ENCODE data around the gene TGFBRAP1. TPM values are rescaled to one million over a fixed set of nuclear protein-coding genes. Genes with fewer than 3 reads are reported as not detected.
"Not testable (repeated sequence)": the region's sequence is repeated elsewhere in the genome, so short reads cannot be mapped to it uniquely, and the experiment has no call there.

TGFBRAP1 gene
- polyA plus RNA-seq, 4 donors = 15.5 to 16.4 (median 15.6) TPM

GRCh38 chr2:105280281-105280680 lies 49.3 kb downstream of the TGFBRAP1 start:
- DNase-seq (ENCODE audit: low read depth in 4 of 4, low spot score in 3 of 4) = no peak

- no peak for DNase-seq (ENCODE audit: low read depth in 4 of 4, low spot score in 3 of 4)
Measured at GRCh38 chr2:105279126-105279525, 50.4 kb downstream of the TGFBRAP1 start.

DNA sequence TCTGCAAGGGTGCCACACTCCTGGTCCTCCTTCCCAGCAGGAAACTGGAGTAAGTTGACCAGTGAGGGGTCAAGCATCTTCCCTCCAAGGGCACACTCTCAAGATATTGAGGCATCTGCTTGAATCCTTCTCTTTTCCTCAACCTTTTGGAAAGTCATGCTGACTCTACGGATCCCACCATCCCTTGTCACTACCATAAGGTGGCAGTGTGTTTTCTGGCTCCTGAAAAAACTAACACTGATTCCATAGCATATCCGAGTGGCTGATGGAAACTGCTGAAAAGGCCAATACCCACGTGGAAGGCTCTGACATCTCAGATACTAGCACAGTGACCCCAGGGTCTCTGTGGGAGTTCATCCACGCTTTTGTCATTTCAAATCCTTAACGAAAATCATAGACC lies 50.9 kb downstream of the TGFBRAP1 start:
- DNase-seq (ENCODE audit: low read depth in 4 of 4, low spot score in 3 of 4) = no peak

DNA sequence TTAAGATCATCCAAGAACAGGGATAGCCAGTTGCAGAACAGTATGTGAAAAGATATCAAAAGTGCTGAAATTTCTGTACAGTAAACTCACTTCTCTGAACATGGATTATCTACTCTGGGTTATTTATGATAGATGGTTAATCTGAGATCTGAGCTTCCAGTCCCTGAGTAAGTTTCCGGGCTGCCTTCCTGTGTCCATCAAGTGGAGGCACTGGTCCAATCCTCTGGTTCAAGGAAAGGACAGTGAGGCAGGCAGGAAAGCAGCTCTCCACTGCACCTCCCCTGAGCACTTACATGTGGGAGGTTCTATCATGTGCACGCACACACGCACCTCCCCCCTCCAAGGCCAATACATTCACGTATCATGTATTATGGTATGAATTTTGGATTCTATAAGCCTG lies 55.5 kb downstream of the TGFBRAP1 start:
- no peak for DNase-seq (ENCODE audit: low read depth in 4 of 4, low spot score in 3 of 4)

DNA sequence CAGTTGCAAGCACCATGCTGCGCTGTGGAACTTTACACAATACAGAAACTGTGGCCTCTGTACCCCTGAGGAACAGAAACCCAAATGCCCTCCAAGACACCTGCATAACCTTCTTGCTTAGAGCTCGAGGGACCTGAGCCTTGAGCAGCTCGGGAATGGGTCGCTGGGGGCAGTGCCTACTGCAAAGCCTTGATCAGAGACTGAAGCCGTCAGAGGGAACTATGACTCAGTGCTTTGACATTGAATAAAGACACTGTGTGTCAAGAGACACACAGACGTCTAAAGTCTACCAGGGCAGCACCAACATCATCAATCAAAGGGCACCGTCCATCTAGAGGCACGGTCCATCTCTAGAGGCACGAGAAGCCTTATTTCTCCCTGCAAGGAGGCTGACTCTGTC lies 57.4 kb downstream of the TGFBRAP1 start:
- DNase-seq (ENCODE audit: low read depth in 4 of 4, low spot score in 3 of 4) = no peak

DNA sequence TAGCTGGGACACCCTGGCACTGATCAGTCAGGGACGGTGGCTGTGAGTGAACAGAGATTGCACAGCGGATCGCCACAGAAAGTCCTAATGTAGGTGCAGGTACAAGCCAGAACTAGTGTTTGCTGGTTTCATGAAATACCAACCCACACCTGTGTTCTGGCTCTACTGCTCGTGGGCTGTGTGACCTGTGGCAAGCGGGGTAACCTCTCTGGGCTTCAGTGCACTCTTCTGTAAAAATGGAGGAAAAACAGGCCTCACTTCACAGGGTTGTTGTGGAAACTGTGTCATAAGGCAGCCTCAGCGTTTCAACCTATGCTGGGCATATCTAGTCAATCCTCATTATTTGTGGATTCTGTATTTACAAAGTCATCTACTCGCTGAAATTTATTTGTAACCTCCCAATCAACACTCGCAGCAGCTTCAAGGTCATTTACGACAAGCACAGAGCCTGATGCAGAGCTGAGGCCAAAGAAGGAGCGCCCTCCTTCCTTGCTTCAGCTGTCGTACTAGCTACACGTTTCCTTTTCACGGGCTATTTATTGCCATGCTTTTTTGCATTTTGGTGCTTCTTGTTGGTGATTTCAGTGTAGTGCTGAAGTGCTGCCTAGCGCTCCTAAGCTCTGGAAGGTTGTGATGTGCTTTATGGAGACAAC lies 58.0 kb downstream of the TGFBRAP1 start:
- DNase-seq (ENCODE audit: low read depth in 4 of 4, low spot score in 3 of 4) = no peak

DNA sequence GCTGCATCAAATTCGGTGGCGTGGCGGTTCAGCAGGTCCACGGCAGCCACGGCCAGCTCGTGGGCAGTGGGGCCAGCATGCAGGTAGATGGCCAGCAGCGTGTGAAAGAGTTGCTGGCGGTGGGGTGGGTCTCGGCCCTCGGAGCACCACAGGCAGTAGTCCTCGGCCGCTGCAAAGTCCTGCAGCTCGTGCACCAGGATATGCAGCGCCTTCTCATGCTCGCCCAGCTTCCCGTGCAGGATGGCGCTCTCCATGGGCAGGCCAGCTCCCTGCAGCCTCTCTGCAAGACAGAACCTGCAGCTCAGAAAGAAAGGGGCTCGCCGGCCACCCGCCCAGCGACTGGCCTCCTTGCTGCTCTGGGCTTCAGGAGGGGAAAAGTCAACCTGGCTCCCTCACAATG lies 60.1 kb downstream of the TGFBRAP1 start:
- no peak for DNase-seq (ENCODE audit: low read depth in 4 of 4, low spot score in 3 of 4)

DNA sequence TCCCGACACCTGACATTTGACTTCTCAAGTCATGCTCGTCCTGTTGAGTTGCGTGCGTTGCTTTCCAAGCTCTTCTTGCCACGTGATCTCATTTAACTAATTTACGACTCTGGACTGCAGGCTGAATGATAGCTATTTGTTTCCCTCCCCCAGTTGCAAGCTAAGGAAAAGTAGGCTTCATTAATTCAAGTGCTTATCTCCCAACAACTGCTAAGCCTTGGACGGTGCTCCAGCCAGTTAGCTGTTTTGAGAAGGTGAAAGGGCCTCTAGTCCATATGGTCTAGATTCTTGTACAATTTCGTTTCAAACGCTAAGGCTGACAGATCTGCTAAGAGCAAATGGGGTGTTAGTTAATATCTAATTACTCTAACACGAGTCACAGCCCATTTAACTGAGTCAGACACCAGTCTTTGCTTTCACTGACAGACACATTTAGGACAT lies 66.9 kb downstream of the TGFBRAP1 start:
- peak in 3 of 4 donors; percentile 30 to 53 (median 36) for DNase-seq (ENCODE audit: low read depth in 4 of 4, low spot score in 3 of 4)

GRCh38 chr2:105261061-105261460 lies 68.5 kb downstream of the TGFBRAP1 start:
- DNase-seq (ENCODE audit: low read depth in 4 of 4, low spot score in 3 of 4) = no peak

DNA sequence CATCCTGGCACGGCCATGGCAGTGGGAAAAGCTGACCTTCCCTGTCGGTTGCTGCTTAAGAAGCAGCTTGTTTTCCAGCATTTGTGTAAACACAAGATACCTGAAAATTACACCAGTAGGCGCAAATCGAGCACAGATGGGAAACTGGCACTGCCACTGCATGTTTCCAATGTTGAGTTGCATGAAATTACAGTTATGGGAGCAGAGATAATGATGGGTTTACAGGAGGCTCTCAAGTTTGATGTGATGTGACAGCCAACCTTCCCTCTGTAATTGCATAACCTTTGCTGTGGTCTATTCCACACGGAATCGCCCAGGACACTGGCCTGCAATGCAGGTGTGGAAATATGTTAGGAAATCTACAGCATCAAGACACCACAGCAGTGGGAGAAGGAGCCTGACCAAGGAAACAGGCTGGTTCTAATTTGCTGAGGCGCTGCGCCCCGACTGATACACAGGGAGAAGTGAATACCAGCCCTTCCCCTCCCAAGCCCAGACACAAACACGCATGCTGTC lies 70.6 kb downstream of the TGFBRAP1 start:
- DNase-seq (ENCODE audit: low read depth in 4 of 4, low spot score in 3 of 4) = no peak

- no peak for DNase-seq (ENCODE audit: low read depth in 4 of 4, low spot score in 3 of 4)
Measured at GRCh38 chr2:105257981-105258380, 71.6 kb downstream of the TGFBRAP1 start.

GRCh38 chr2:105256431-105257047 lies 73.0 kb downstream of the TGFBRAP1 start:
- DNase-seq (ENCODE audit: low read depth in 4 of 4, low spot score in 3 of 4) = no peak

DNA sequence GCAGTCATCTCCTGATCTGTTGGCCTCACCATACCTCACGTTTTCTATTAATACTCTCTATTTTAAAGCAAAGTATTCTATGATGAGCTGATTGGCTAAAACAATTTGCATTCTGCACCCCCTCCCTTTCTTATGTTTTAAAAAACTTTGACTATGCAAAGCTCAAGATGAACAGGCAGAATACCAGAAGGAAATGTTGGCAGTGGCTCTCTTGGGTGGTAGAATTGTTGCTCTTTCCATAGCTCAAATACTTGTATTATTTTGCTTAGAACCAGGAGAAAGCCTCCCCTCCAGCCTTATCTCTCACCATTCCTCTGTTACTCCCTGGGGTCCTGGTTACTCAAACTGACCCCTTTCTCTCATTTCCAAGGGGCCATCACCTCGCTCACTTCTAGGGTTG lies 73.6 kb downstream of the TGFBRAP1 start:
- DNase-seq (ENCODE audit: low read depth in 4 of 4, low spot score in 3 of 4) = no peak

DNA sequence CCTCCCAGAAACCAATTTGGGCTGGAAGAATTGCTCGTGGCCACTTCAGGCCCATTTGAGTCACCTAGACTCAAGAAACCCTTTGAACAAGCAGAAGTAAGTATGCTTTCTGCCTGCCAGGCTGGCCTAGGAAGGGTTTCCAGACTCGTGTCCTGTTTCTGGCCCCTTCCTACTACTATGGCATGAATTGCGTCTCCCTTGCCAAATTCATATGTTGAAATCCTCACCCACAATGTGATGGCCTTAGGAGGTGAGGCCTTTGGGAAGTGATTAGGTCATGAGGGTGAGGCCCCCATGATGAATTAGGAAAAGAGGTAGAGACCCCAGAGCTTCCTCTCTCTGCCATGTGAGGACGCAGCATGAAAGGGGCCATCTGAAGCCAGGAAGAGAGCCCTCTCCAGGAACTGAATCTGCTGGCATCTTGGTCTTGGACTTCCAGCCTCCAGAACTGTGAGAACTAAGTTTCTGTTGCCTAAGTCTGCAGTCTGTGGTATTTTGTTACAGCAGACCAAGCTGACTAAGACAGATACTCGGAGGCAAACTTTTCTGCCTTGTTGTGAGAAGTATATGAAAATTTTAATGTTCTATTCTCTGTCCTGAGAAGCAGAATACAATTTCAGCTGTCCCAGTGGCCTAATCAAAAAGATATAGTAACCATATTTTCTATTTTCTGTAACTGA lies 74.9 kb downstream of the TGFBRAP1 start:
- DNase-seq (ENCODE audit: low read depth in 4 of 4, low spot score in 3 of 4) = no peak

- no peak for DNase-seq (ENCODE audit: low read depth in 4 of 4, low spot score in 3 of 4)
Measured at GRCh38 chr2:105252271-105252670, 77.3 kb downstream of the TGFBRAP1 start.

DNA sequence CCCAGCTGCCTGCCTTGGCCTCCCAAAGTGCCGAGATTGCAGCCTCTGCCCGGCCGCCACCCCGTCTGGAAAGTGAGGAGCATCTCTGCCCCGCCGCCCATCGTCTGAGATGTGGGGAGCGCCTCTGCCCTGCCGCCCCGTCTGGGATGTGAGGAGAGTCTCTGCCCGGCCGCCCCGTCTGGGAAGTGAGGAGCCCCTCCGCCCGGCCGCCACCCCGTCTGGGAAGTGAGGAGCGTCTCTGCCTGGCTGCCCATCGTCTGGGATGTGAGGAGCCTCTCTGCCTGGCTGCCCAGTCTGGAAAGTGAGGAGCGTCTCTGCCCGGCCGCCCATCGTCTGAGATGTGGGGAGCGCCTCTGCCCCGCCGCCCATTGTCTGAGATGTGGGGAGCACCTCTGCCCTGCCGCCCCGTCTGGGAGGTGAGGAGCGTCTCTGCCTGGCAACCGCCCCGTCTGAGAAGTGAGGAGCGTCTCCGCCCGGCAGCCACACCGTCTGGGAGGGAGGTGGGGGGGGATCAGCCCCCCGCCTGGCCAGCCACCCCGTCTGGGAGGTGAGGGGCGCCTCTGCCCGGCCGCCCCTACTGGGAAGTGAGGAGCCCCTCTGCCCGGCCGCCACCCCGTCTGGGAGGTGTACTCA lies 78.4 kb downstream of the TGFBRAP1 start:
- DNase-seq (ENCODE audit: low read depth in 4 of 4, low spot score in 3 of 4) = not testable (repeated sequence)

- no peak for DNase-seq (ENCODE audit: low read depth in 4 of 4, low spot score in 3 of 4)
Measured at GRCh38 chr2:105249891-105250290, 79.6 kb downstream of the TGFBRAP1 start.

DNA sequence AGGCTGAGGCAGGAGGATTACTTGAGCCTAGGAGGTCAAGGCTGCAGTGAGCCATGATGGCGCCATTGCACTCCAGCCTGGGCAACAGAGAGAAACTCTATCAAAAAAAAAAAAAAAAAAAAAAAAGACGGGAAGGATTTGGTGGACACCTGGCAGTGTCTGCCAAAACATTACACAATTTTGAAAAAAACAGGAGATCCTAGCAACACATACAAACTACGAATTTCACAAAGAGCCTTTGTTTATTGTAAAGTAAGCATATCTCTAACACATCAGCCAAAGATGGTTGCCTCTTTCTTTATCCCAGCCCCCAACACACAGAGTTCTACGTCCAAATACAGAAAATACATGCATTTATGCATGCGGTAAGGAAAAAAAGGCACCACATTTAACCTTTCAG lies 80.4 kb downstream of the TGFBRAP1 start:
- no peak for DNase-seq (ENCODE audit: low read depth in 4 of 4, low spot score in 3 of 4)

DNA sequence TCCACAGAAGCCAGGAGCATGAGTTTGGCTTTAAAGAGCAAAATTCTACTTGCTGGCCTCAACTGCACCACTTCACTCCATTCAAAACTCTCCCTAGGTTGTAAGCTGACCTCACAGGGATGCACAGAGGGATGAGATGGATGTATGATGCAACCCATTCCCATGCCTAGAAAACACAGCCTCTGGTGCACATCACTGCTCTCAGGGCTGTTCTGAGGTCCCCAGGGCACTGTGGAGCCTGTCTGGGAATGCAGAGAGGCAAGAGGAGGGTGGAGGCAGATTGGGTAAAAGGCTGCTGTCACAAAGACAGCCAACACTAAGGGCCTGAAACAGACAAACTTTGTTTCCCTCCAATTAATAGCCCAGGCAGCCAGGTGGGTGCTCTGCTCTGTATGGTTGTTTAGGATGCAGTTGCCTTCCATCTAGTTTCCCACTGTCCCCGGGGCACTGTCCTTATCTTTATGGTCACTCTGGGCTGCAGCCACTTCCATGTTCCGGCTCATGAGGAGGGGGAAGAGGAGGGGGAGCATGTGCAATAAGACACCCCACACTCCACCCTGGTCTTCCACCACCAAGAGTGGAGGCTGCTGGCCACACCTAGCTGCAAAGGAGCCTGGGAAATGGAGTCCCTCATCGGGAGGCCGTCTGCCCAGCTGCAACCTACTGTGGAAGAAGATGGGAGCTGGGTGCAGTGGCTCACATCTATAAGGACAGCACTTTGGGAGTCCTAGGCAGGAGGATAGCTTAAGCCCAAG lies 81.0 kb downstream of the TGFBRAP1 start:
- DNase-seq (ENCODE audit: low read depth in 4 of 4, low spot score in 3 of 4) = no peak

DNA sequence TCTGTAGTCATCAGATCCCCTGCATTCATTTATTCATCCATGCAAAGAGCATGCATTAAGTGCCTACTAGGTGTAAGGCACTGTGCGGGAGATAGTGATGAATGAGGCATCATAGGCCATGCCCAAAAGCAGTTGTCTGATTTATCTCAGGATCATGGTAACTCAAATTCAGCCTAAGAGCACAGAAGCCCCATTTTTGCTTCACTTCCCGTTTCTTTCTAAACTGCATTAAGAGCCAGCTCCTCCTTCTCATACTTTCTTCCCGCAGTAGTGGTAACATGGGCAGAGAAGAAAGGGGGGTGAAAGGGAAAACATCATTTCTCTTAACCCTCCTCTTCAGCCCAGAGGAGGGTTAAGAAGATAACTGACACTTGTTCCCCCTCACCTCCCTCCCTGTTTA lies 85.1 kb downstream of the TGFBRAP1 start:
- no peak for DNase-seq (ENCODE audit: low read depth in 4 of 4, low spot score in 3 of 4)

DNA sequence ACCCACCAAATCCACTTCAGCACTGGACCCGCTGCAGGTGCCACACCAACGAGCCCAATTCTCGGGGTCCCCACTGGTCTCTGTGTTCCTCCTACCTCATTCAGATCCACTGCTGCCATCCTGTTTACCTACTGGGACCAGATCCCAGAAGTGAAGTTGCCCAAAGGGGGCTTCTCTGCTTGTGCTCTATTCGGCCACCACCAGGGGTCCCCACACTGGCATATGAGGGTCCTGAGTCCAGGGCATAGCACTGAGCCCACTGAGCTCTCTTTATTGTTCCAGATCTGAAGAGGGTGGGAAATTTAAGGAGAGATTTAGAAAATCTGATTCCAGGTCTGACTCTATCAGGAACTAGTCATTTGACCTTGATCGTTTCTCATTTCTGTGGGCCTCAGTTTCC lies 85.6 kb downstream of the TGFBRAP1 start:
- DNase-seq (ENCODE audit: low read depth in 4 of 4, low spot score in 3 of 4) = no peak

Measured in right renal pelvis (tissue), 4 donors.